AG09309 (cell line): ENCODE data around the gene IQCN.

Experiments
- DNase-seq: peaks from one replicate; pipeline ENCODE4 v3.0.0-alpha.2; 2010; ENCODE audit warnings: low read depth
- H3K4me3 ChIP-seq: 2 replicates; pipeline ENCODE4 v1.5.1; 2011; ENCODE audit warnings: mild to moderate bottlenecking, low read depth, low read length, moderate library complexity; ENCODE audit not compliant: control insufficient read depth
- CTCF ChIP-seq: IDR thresholded peaks from 2 replicates; pipeline ENCODE4 v1.5.1; 2011; ENCODE audit warnings: mild to moderate bottlenecking, low read depth, low read length, inconsistent platforms; ENCODE audit not compliant: insufficient read depth, control insufficient read depth; ENCODE audit errors: missing control alignments

IQCN gene

GRCh38 chr19:18297308-18297707 is 23.1 kb upstream of the IQCN start:
- no peak overlapping the region for H3K4me3 ChIP-seq
- no peak for DNase-seq
- TF ChIP-seq CTCF = no peak

- no peak overlapping the region for H3K4me3 ChIP-seq
- no peak for TF ChIP-seq CTCF
- DNase-seq = no peak
Measured at GRCh38 chr19:18295034-18295451, 20.8 kb upstream of the IQCN start.

GRCh38 chr19:18294467-18294864 is 20.2 kb upstream of the IQCN start:
- no peak for TF ChIP-seq CTCF
- no peak for DNase-seq
- no peak overlapping the region for H3K4me3 ChIP-seq

- no peak overlapping the region for H3K4me3 ChIP-seq
- no peak for DNase-seq
- no peak for TF ChIP-seq CTCF
Measured at GRCh38 chr19:18293642-18294466, 19.6 kb upstream of the IQCN start.

GRCh38 chr19:18292810-18293641 is 18.8 kb upstream of the IQCN start:
- peak overlapping the region; percentile 71 for H3K4me3 ChIP-seq
- DNase-seq = no peak
- no peak for TF ChIP-seq CTCF

GRCh38 chr19:18292462-18292809 is 18.2 kb upstream of the IQCN start:
- no peak for TF ChIP-seq CTCF

More at GRCh38 chr19:18292462-18292809, 18.2 kb upstream of the IQCN start:
- peak overlapping the region; percentile 71 for H3K4me3 ChIP-seq
- no peak for DNase-seq
